GM19099 (cell line): ENCODE results near the gene NRDE2.

ENCODE experiments used
- POLR2A ChIP-seq: IDR thresholded peaks from 3 replicates; pipeline ENCODE4 v1.6.1; 2011; ENCODE audit warnings: low read depth; ENCODE audit not compliant: insufficient read length; ENCODE audit errors: extremely low read depth

NRDE2 gene

DNA sequence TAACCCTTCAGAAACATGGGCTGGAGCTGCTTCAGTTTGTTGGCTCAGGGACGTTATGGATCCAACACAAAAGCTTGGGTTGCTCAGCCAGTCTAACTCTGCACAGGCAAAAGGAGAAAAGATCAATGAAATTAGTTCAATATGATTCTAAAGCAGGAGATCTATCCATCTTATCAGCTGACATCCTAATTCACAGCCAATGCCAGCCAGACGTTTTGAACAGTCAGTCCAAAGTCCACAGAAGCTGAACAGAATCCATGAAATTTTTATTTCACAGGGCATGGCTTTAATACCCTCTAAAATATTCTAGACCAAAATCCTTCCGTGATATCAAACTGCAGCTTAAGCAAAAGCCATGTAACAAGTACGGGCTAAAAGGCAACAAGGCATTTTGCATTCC, 13.7 kb downstream of the NRDE2 start:
- no peak for TF ChIP-seq POLR2A

DNA sequence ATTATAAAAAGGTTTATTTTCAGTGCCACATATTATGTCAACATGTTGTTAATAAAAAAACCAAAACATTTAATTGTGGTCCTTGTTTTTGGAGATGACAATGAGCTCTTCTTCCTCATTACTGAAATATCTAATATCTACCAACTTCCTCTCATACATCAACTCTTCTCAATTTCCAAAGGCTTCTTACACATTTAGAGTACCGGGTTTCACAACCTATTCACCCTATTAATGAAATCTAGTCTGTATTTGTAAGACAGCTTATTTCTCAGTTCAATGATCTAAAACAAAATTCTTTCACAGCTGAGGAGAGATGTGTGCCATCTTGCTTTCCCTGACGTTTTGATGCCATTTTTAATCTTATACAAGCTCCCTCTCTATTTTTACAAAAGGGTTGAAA, 14.5 kb downstream of the NRDE2 start:
- no peak for TF ChIP-seq POLR2A

DNA sequence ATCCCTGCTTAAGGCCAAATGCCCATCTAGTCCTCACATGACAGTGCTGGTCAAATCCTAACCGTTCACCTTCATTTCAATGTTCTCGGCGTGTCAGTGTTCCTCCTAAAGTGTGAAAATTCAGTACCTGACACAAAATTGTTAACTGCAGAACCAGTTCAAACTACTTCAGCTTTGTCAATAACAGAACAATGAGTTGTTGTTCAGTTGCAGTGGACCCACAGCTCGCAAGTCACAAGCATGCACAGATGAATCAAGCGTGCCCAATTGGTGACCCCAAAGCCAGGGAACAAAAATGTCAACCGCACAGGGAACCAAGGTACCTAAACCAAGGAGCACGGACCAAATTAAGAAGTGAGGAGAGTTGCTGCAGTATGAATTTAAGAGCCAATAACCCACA, 23.2 kb downstream of the NRDE2 start:
- TF ChIP-seq POLR2A: no peak

DNA sequence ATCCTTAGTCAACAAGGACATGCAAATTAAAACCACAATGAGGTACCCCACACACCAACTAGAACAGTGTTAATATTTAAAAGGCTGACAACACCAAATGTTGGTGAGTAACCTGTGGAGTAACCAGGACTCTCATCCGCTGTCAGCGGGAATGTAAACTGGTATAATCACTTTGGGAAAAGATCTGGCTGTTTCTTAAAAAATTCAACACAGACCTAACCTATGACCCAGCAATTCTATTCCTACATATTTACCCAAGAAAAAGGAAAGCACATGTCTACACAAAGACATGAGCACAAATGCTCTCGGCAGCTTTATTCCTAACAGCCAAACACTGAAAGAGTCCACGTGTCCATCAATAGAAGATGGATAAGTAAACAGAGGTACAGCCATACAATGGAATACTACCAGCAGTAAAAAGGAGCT, 26.6 kb downstream of the NRDE2 start:
- no peak for TF ChIP-seq POLR2A

DNA sequence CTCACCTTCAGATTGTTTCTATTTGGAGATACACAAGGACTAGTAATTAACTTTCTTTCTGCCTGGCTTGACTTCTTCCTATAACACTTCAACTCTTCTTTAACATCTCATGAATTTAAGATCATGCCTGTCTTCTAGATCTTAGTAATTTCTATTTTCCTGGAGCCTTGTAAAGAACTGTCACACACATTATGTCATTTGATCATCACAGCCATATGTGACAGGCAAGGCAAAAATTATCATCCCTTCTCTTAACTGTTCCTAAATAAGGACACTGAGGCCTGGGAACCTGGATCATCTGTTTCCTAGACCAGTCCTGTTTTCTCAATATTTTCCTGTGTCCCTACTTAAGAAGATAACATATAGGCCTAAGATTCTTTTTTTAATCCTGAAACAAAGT, 27.2 kb downstream of the NRDE2 start:
- TF ChIP-seq POLR2A: no peak

DNA sequence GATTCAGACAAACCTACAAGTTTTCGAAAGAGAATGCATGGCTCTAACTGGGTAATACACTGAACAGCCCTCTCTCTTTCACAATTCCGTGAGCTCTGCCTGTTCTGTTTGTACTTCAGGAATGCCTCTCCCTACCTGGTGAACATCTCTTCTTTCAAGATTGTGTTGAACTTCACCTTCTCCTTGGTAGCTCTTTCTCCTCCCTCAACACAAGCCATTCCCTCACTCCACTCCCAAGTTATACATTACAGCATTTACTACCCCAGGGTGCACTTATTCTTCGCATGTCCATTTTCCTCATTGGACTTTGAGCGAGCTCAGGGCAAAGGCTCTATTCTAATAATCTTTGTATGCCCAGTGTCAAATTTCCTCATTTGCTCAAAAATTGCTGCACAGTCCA, 28.3 kb downstream of the NRDE2 start:
- no peak for TF ChIP-seq POLR2A

DNA sequence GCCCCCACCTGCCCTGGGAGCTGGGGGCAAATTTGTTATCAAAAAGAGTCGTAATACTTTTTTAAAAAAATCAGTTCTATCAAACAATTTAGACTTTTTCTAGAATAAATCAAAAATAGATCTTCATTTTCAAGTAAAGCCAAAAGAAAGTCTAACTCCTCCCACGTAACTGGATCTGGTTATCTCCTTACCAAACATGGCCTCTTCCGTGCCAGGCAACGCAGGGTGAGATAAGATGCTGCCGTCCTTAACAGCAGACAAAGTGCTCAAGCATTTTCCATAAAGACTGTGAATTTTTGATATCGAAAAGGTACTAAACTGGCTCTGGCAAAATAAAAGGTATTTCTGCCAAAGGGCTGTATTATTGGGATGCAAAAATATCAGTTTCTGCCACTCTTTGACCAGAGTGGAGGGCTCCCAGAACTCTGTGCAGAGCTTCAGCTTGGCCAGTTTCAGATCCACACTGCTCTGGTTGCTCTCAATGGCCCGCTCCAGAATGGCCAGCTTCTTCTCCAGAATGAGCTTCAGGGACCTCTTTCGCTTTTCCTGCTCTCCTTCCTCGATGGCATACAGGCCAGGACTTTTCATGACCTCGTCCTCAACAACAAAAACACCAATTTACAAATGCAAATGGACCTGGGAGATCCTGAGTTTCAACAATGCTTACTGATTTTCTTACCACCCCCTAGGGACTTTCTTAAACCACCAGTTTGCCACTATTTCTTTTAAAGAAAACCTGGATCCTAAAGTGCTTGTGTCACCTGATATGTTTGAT, 29.0 kb downstream of the NRDE2 start:
- TF ChIP-seq POLR2A: no peak

DNA sequence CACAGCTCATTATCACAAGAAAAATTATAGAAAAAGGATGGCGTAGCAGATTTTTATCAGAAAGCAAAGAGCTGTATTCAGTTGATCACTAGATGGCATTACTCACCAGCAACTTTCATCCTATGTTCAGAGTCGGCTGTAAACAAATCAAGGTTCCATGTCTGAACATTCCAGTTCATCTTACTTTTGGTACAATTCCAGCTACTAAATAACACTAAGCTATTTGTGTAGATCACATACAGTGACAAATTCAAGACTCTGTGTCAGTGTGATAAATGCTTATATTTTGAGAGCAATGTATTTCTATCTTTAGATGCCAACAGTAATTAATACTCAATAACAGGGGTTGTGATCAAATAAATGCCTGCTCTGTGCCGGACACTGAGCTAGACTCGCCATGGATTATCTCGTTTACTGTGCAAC, 30.1 kb downstream of the NRDE2 start:
- no peak for TF ChIP-seq POLR2A

DNA sequence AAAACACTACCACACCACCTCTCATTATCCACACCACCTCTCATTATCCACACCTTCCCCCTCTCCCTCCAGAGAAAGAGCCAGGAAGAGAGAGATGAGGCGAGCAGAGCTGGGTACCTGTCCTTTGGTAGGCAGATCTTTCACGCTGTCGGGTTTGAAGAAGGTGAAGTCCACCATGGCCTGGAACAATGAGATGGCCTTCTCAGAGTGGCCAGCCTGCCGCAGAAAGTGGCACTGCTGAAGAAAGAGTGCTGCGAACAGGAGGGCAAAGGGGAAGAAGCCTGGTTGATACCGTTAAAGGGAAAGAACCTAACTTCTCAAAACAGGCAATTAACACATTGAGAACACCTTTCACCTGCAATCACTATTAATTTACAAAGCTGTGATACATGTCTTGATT, 30.6 kb downstream of the NRDE2 start:
- TF ChIP-seq POLR2A: no peak

DNA sequence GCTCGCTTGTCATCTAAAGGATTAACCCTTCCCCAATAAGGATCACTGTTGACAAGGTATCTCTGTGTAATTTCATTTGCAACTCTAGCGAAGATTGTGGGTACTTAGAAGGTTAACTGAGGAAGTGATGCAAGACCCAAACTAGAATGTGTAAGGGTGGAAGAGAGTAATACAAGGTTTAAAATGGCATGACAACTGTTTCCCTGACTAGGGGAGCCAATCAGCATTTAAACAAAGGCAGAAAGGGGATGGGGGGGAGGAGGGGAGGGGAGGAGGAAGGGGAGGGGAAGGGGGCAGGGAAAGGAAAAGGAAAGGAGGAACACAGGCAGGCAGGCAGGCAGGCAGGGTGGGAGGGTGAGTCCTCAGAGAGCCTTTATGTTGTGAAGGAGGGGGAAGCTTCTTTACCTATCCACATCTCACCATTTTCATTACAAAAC, 31.1 kb downstream of the NRDE2 start:
- no peak for TF ChIP-seq POLR2A

DNA sequence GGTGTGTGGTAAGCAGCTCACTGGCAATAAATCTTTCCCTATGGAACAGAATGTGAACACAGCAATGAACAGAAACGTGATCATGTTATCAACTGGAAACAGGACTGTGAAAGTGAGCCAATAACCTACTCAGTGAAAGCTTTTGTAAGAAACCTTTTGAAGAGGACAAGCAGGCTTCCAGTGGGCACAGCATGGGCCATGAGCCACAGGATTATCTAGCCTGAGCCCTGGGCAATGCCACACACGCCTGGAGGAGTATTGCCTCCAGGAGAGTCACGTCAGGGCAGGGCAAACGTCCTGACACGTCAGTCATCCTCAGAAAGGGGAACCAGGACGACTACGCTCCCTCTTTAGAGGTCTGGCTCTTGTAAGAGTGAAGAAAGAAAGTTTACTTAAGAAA, 32.3 kb downstream of the NRDE2 start:
- no peak for TF ChIP-seq POLR2A

DNA sequence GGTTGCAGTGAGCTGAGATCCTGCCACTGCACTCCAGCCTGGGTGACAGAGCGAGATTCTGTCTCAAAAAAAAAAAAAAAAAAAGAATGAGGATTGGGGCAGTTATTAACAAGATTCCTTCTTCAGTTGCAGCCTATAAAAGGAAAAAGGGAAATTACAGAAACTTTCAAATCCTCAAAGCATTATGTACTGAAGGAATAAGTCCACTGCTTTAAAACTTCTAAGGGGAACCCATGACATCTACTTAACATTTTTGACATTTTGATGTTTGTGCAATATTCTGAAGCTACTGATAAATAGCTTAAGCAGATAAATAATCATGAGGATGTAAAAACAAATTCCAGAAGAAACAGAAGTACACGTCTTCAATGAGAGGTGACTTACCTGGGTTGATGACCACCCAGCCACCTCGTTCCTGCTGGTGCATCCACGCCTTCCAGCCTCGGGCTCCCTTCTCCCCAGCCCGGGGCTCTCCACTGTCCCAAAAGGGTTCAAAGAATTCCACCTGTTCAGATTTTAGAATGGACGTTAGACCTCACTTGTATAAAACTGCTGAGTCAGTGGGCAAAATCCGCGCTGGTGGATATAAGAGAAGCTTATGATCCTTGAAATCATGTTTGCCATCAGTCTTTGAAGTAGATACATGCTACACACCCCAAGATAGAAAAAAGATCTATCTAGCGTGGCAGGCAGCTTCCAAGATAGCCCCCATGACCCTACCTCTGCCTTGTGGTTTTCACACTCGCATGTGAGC, 33.7 kb downstream of the NRDE2 start:
- no peak for TF ChIP-seq POLR2A

DNA sequence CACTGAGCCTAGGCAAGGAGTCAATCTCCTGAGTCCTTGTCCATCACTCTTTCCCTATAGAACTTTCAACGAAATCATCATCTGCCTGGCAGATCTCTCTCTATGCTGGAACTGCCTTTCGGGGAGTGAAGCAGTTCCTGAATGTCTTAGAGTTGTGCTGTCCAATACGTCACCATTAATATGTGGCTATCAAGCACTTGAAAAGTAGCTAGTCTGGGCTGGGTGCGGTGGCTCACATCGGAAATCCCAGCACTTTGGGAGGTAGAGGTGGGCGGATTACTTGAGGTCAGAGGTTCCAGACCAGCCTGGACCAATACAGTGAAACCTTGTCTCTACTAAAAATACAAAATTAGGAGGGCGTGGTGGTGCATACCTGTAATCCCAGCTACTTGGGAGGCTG, 35.1 kb downstream of the NRDE2 start:
- no peak for TF ChIP-seq POLR2A

DNA sequence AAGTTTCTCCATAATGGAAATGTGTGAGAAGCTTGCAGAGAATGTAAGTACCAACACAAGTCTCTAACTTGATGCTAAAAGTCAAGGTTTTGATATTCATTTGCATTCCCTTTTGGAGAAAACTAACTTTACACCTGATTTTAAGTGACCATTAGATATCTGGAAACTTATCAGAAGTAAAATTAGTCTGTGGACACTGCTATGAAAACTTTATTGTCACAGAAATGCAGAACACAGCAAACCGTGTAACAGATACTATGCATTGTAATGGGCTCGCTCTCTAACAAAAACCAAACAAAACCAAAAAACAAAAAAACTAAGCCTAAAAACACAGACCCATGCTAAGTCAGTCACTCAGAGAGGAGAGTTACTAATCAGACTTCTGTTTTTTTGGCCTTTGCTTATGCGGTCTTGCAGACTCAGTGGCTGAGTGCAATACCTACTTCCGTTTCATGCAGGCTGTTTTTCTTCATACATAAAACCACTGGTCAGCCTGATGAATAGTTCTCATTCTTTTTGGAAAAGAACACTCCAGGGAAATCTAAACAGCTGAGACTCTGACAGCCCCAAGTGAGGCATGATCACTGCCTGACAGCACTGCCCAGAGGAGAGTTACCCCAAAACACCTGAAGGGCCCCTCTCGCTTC, 35.7 kb downstream of the NRDE2 start:
- no peak for TF ChIP-seq POLR2A

DNA sequence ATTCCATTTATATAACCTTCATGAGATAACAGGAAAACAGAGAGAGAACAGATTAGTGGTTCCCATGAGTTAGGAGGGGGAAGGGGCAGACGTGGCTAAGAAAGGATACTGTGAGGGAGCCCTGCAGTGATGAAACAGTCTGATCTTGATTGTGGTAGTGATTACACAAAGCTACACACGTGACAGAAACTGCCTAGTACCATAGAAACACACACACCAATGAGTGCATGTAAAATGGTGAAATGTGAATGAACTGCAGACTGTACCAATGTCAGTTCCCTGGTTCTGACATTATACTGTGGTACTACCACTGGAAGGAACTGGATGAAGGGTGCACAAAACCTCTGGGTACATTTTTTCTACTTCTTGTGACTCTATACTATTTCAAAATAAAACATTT, 36.9 kb downstream of the NRDE2 start:
- TF ChIP-seq POLR2A: no peak
